HL-60 (cell line): ENCODE measurements around the gene DBNL.
"Not testable (repeated sequence)": the region's sequence is repeated elsewhere in the genome, so short reads cannot be mapped to it uniquely, and the experiment has no call there.

Experiments
- DNase-seq, 2 experiments: peaks; one replicate each; pipeline ENCODE4 v3.0.0-alpha.2; 2010 to 2020; ENCODE audit warnings: low read depth in 1 of 2, low spot score in 1 of 2
- H3K27ac ChIP-seq: fragments of 250-450 bp; sonication (Bioruptor Pico); replicated peaks from 2 replicates; pipeline ENCODE4 v1.5.1; 2020; ENCODE audit warnings: mild to moderate bottlenecking, moderate library complexity
- H3K27me3 ChIP-seq: fragments of 250-450 bp; sonication (Bioruptor Pico); 2 replicates; pipeline ENCODE4 v1.5.1; 2021; ENCODE audit warnings: mild to moderate bottlenecking, moderate library complexity; ENCODE audit not compliant: insufficient read depth, poor library complexity, severe bottlenecking
- H3K4me3 ChIP-seq: replicated peaks from 2 replicates; pipeline ENCODE4 v1.5.1; 2011; ENCODE audit warnings: mild to moderate bottlenecking, control low read depth, low read length; ENCODE audit not compliant: insufficient read depth

The DBNL gene

DNA sequence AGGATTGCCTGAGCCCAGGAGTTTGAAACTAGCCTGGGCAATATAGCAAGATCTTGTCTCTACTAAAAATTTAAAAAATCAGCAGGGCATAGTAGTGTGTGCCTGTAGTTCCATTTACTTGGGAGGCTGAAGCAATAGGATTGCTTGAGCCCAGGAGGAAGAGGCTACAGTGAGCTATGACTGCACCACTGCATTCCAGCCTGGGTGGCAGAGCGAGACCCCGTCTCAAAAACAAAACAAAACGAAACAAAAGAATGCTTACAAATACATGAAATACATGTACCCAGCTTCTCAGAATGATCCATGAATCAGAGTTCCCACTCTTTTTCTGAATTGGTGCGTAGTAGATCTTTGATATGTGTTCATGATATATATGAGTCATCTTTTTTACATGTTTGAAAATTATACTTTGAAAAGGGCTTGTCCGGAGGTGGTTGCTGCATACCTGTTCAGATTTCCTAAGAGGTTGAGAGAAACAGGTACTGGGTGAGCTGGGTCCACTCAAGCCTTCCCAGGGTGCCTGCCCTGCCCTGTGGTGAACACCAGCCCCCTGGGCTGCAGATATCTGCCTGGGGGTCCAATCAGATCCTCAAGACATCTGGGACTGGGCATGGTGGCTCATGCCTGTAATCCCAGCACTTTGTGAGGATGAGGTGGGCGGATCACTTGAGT is 21.6 kb upstream of the DBNL start:
- H3K4me3 ChIP-seq, DNase-seq, H3K27me3 ChIP-seq, H3K27ac ChIP-seq: not testable (repeated sequence)

DNA sequence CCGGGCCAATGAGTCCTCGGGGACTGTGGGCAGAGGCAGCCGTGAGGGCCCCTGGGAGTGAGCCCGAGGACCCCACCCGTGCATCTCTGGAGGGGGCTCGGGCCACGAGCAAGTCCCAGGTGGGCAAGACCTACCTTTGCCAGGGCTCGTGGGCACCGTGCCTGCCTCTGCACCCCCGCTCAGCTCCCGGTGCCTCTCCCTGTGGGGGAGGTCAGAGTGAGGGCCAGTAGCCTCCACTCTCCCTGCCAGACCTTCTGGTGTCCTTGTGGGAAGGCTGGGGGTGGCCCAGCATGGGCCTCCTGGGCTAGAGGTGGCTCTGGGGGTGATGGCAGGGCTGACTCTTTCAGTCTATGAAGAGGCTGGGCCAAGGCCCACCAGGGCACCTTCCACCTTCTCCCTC is 15.1 kb upstream of the DBNL start:
- H3K4me3 ChIP-seq, H3K27me3 ChIP-seq, H3K27ac ChIP-seq, DNase-seq: not testable (repeated sequence)

DNA sequence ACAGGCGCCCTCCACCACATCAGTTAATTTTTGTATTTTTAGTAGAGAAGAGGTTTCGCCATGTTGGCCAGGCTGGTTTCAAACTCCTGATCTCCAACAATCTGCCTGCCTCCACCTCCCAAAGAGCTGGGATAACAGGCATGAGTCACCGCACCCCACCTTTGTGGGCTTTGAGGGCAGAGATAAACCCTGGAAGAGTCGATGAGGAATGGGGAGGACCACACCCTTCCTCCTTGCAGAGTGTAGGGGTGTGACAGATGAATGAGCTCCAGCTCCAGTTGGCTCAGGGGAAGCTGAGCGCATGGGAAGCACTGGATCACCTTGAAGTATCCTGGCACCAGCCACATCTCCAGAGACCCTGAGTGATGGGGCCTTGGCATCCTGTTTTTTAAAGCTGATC is 14.5 kb upstream of the DBNL start:
- not testable (repeated sequence) for H3K4me3 ChIP-seq, H3K27ac ChIP-seq, DNase-seq, H3K27me3 ChIP-seq

DNA sequence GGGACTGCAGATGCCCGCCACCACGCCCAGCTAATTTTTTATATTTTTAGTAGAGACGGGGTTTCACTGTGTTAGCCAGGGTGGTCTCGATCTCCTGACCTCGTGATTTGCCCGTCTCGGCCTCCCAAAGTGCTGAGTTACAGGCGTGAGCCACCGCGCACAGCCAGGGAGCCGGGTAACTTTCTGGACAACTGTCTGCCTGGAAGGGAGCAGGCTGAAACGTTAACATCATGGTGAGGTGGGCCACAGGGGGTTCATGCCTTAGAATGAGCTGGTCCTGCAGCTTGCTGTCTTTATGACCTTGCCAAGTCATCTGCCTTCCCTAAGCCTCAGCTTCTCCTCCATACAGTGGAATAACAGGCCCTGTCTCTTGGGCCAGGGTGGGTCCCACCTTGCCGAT is 13.2 kb upstream of the DBNL start:
- not testable (repeated sequence) for H3K4me3 ChIP-seq, DNase-seq, H3K27me3 ChIP-seq

DNA sequence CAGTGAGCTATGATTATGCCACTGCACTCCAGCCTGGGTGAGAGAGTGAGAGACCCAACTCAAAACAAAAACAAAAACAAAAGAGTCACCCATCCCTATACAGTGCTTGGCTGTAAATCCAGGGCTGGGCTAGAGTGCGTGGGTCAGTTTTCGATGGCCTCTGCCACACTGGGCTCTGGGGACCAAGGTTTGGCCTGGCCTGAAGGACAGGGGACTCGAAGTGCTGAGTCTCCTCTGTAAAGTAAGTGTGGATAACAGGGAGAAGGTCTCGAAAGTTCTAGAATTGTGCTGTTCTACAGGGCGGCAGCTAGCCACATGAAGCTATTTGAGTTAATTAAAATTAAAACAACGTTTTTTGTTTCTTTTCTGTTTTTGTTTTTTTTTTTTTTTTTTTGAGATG is 12.5 kb upstream of the DBNL start:
- H3K27ac ChIP-seq, H3K4me3 ChIP-seq, H3K27me3 ChIP-seq, DNase-seq: not testable (repeated sequence)

More for the DNA sequence above, 13.2 kb upstream of the DBNL start:
- not testable (repeated sequence) for H3K27ac ChIP-seq

DNA sequence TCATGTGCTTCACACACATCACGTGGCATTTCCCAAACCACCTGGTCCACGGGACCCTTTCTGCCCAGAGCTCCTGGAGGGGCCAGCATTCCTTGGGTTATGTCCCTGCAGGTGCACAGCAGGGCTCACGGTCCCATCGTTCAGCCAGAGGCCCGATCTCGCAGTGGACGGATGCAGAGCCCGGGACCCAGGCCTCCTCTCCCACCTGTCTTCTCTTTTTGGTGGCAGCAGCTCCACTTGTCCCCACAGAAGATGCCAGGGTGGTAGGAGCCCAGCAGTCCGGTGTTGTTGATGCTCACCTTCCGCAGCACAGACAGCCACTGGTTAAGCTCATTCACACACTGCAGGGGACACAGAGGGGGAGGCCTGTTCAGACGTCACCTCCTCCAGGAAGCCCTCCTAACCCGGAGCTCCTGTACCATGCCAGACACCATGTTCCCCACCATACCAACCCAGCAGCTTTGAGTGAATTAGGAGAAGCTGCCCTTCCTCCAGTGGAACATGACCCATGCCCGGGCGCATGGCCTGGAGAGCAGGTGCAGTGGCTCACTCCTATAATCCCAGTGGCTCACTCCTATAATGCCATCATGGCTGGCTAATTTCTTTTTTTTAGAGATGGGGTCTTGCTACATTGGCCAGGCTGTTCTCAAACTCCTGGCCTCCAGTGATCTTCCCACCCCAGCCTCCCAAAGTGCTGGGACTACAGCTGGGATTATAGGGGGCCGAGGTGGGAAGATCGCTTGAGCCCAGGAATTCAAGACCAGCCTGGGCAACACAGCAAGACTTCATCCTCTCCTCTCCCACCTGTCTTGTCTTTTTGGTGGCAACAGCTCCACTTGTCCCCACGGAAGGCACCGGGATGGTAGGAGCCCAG is 10.3 kb upstream of the DBNL start:
- not testable (repeated sequence) for H3K27me3 ChIP-seq, H3K27ac ChIP-seq, H3K4me3 ChIP-seq, DNase-seq

DNA sequence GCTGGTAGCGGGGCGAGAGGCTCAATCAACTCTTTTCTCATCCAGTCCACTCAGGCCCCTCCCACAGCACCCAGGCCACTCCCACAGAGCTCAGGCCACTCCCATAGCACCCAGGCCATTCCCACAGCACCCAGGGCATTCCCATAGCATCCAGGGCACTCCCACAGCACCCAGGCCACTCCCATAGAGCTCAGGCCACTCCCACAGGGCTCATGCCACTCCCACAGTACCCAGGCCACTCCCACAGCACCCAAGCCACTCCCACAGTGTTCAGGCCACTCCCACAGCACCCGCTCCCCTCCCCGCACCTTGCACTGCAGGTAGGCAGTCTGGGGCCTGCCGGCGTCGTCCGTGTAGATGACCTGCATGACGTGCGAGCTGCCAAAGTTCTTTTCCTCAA is 8.1 kb upstream of the DBNL start:
- not testable (repeated sequence) for H3K27ac ChIP-seq, DNase-seq, H3K27me3 ChIP-seq, H3K4me3 ChIP-seq

DNA sequence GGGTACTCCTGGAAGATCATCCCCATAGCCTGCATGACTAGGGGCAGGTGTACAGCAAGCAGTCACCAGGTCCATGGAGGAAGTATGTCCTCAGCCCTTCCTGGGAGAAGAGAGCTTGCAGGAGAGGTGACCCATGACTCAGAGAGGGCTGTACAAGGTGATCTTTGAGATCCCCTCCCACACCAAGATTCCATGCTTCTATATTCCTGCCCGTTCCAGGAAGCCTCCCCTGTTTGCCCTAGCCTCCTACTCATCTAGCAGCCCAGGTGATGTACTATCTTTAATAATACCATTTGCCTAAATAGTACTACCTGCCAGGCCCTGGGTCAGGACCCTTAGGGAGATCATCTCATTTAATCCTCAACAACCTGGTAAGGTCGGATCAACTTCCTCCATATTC is 6.6 kb upstream of the DBNL start:
- not testable (repeated sequence) for H3K4me3 ChIP-seq, H3K27ac ChIP-seq, H3K27me3 ChIP-seq, DNase-seq

DNA sequence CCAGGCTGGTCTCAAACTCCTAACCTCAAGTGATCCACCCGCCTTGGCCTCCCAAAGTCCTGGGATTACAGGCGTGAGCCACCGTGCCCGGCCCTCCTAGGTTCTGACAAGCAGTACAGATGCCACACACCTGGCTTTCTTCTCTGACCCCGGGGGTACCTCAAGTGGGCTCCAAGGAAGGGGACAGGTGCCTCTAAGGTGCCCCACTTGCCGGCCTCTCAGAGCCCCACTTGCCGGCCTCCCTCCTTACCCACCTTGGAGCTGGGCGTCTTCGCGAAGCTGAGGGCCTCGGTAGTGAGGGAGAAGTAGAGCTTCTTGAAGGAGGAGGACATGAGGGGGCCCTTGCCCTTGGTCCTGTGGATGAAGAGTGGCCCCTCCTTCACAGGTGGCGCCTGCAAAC is 5.9 kb upstream of the DBNL start:
- H3K4me3 ChIP-seq, H3K27me3 ChIP-seq, DNase-seq, H3K27ac ChIP-seq: not testable (repeated sequence)

DNA sequence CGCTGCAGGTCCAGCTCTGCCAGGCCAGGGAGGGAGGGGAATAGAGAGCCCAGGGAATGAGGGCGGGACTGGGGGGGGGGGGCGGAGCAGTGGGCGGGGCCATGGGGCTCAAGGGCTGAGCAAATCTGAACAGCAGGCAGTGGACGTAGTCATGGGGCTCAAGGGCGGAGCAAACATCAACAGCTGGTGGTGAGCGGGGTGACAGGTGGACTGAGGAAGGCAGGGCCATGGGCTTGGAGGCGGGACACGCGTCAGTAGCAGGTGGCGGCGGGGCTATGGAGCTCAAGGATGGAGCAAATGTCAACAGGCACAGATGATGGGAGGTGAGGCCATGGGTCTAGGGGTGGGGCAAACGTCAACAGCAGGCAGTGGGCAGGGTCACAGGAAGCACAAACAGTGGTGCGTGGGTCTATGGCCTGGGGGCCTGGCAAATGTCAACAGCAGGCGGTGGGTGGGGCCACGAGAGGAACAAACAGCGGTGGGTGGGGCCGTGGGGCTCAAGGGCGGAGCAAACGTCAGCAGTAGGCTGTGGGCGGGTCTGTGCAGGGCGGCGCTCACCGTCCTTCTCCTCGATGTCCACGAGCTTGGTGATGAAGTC is 5.4 kb upstream of the DBNL start:
- not testable (repeated sequence) for H3K4me3 ChIP-seq, H3K27me3 ChIP-seq, H3K27ac ChIP-seq
- DNase-seq = peak in 1 of 2 experiments; percentile 49

DNA sequence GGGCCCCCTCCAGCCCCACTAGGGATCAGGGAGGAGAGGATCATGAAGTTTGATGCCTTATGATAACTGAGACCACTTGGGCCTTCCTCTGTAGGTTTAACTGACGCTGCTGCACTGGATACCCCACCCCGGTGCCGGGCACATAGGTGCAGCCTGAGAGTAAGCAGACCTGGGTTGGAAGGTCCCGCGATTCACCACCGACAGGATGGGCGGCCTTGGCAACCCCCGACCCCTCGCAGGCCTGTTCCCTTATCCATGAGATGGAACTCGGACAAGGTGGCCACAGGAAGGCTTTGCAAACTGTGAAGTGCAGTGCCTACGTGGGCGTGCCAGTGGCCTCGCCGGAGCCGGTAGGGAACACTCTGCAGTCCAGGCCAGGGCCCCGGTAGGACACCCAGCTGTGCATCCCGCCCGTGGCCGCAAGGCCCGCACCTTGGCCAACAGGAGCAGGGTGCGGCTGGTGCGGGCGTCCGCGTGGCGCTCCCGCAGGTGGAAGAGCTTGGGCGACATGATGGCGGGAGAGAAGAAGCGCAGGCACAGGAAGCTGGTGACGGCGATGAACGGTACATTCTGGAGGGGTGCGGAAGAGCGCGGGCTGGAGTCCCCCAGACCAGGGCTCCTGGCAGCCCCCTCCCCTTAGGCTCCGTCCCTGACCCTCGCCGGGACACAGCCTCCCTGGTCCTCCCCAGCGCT is 4.6 kb upstream of the DBNL start:
- not testable (repeated sequence) for DNase-seq, H3K4me3 ChIP-seq, H3K27ac ChIP-seq

More for the DNA sequence above, 4.6 kb upstream of the DBNL start:
- not testable (repeated sequence) for H3K27me3 ChIP-seq
